ENCODE results near the gene IL23R. TPM values are rescaled to one million over a fixed set of nuclear protein-coding genes. Genes with fewer than 3 reads are reported as not detected.
"Not testable (repeated sequence)": the region's sequence is repeated elsewhere in the genome, so short reads cannot be mapped to it uniquely, and the experiment has no call there.

IL23R gene
- total RNA-seq, 1 donor = not detected

GRCh38 chr1:67138813-67139499 is 27.3 kb upstream of the IL23R start:
- TF ChIP-seq CTCF (IDR thresholded peaks at IDR 0.05; ENCODE audit: extremely low read depth, low read depth, low read length) = no peak
- Histone ChIP-seq H2AFZ (ENCODE audit: low read length) (no peak overlapping the region), H4K20me1 (ENCODE audit: insufficient read depth, low read length) (no peaks in the 10 kb centered on the region)

DNA sequence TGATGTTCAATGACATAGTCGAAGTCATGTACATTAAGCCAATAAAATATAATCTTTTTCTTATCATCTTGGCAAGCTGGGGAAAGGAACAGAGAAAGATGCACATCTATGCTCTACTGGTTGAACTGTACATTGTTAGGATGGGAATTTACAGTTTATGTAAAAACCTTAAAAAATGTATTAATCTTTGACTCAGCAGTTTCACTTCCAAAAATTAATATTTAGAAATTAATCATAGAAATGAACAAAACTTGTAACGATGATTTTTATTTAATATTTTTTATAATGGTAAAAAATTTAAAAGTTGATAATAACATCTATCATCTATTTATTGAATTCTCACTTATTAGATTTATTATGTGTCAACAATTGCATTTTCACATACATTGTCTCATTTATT is 25.8 kb upstream of the IL23R start:
- DNase-seq (ENCODE audit: insufficient read length, low spot score, missing footprints) = no peak
- no peak for TF ChIP-seq CTCF (IDR thresholded peaks at IDR 0.05; ENCODE audit: extremely low read depth, low read depth, low read length)
- Histone ChIP-seq H3K27ac (ENCODE audit: low read depth, low read length) (no peak overlapping the region), H3K27me3 (ENCODE audit: insufficient read depth, low read length) (no peaks in the 10 kb centered on the region), H4K20me1 (ENCODE audit: insufficient read depth, low read length) (no peaks in the 10 kb centered on the region), H3K9me3 (ENCODE audit: low read depth, low read length) (no peaks in the 10 kb centered on the region), H3K36me3 (ENCODE audit: insufficient read depth, low read length) (no peaks in the 10 kb centered on the region), H3K4me2 (ENCODE audit: insufficient read depth, low read length) (no peak overlapping the region), H3K4me1 (ENCODE audit: insufficient read depth, low read length) (peaks cover 4% of the 10 kb centered on the region), H2AFZ (ENCODE audit: low read length) (no peak overlapping the region), H3K4me3 (ENCODE audit: insufficient read depth, low read length) (no peak overlapping the region), H3K79me2 (ENCODE audit: insufficient read depth, low read length) (no peaks in the 10 kb centered on the region)

More at GRCh38 chr1:67138813-67139499, 27.3 kb upstream of the IL23R start:
- H3K4me3 ChIP-seq (ENCODE audit: insufficient read depth, low read length) = no peak overlapping the region
- no peaks in the 10 kb centered on the region for H3K79me2 ChIP-seq (ENCODE audit: insufficient read depth, low read length)
- no peak for DNase-seq (ENCODE audit: insufficient read length, low spot score, missing footprints)
- H3K36me3 ChIP-seq (ENCODE audit: insufficient read depth, low read length) = no peaks in the 10 kb centered on the region
- H3K4me2 ChIP-seq (ENCODE audit: insufficient read depth, low read length) = no peak overlapping the region
- H3K9me3 ChIP-seq (ENCODE audit: low read depth, low read length) = no peaks in the 10 kb centered on the region
- peaks cover 13% of the 10 kb centered on the region for H3K4me1 ChIP-seq (ENCODE audit: insufficient read depth, low read length)
- H3K27me3 ChIP-seq (ENCODE audit: insufficient read depth, low read length) = no peaks in the 10 kb centered on the region
- no peak overlapping the region for H3K27ac ChIP-seq (ENCODE audit: low read depth, low read length)

DNA sequence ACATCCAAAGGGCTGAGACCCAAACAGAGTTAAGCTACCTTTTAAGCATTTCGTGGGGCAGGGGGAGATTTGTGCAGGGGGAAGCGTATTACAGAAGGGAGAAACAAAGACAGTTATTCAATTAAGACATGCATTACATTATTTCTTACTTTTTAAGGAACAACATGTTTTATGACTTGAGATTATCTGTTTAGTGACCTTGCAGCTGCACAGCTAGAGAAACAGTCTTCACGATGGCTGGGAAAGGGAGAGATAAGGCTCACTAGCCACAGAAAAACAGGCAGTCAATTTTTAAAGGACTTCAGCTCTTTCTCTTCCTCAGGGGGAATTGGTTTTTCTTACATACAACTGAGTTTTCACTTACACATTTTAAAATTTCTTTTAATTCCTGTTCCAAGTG is 24.4 kb upstream of the IL23R start:
- DNase-seq (ENCODE audit: insufficient read length, low spot score, missing footprints); H3K27ac ChIP-seq (ENCODE audit: low read depth, low read length): not testable (repeated sequence)

GRCh38 chr1:67142931-67143330 is 23.3 kb upstream of the IL23R start:
- H3K4me3 ChIP-seq (ENCODE audit: insufficient read depth, low read length) = no peak overlapping the region
- no peaks in the 10 kb centered on the region for H3K9me3 ChIP-seq (ENCODE audit: low read depth, low read length)
- no peaks in the 10 kb centered on the region for H3K27me3 ChIP-seq (ENCODE audit: insufficient read depth, low read length)
- no peak overlapping the region for H2AFZ ChIP-seq (ENCODE audit: low read length)
- no peaks in the 10 kb centered on the region for H4K20me1 ChIP-seq (ENCODE audit: insufficient read depth, low read length)
- no peak overlapping the region for H3K27ac ChIP-seq (ENCODE audit: low read depth, low read length)
- DNase-seq (ENCODE audit: insufficient read length, low spot score, missing footprints) = no peak
- no peaks in the 10 kb centered on the region for H3K36me3 ChIP-seq (ENCODE audit: insufficient read depth, low read length)
- TF ChIP-seq CTCF (IDR thresholded peaks at IDR 0.05; ENCODE audit: extremely low read depth, low read depth, low read length) = no peak
- H3K4me2 ChIP-seq (ENCODE audit: insufficient read depth, low read length) = no peak overlapping the region
- no peaks in the 10 kb centered on the region for H3K79me2 ChIP-seq (ENCODE audit: insufficient read depth, low read length)
- H3K4me1 ChIP-seq (ENCODE audit: insufficient read depth, low read length) = no peaks in the 10 kb centered on the region

More for the DNA sequence above, 24.4 kb upstream of the IL23R start:
- H3K79me2 ChIP-seq (ENCODE audit: insufficient read depth, low read length); H3K27me3 ChIP-seq (ENCODE audit: insufficient read depth, low read length); H3K4me2 ChIP-seq (ENCODE audit: insufficient read depth, low read length); H4K20me1 ChIP-seq (ENCODE audit: insufficient read depth, low read length); H2AFZ ChIP-seq (ENCODE audit: low read length); H3K4me3 ChIP-seq (ENCODE audit: insufficient read depth, low read length); H3K9me3 ChIP-seq (ENCODE audit: low read depth, low read length); H3K4me1 ChIP-seq (ENCODE audit: insufficient read depth, low read length); H3K36me3 ChIP-seq (ENCODE audit: insufficient read depth, low read length): not testable (repeated sequence)

Data from osteoblast (primary cell).